RWPE1 (cell line): ENCODE measurements around the gene SRD5A2.

Experiments
- CTCF ChIA-PET: fragments of 350-600 bp; sonication (Branson Sonifier 250); formaldehyde crosslinking; extraction: SDS; loops from one replicate; lab custom pipeline; 2021; lab: Yijun Ruan, JAX
- POLR2A ChIA-PET: fragments of 400-600 bp; formaldehyde crosslinking; extraction: SDS; loops from one replicate; lab custom pipeline; 2020; ENCODE audit warnings: antibody characterized with exemption; ENCODE audit not compliant: low non-redundant PET; lab: Yijun Ruan, JAX
- DNase-seq: peaks from one replicate; pipeline ENCODE4 v3.0.0; 2012; ENCODE audit warnings: low spot score
- H3K27ac ChIP-seq: fragments of 450-650 bp; 2 replicates; pipeline ENCODE4 v1.5.1; 2017
- TF ChIP-seq, protein P1 (sequence below): fragments of 450-650 bp; conservative IDR thresholded peaks from 2 replicates; pipeline ENCODE4 v1.5.1; 2017; ENCODE audit warnings: low read depth, mild to moderate bottlenecking

The SRD5A2 gene

DNA sequence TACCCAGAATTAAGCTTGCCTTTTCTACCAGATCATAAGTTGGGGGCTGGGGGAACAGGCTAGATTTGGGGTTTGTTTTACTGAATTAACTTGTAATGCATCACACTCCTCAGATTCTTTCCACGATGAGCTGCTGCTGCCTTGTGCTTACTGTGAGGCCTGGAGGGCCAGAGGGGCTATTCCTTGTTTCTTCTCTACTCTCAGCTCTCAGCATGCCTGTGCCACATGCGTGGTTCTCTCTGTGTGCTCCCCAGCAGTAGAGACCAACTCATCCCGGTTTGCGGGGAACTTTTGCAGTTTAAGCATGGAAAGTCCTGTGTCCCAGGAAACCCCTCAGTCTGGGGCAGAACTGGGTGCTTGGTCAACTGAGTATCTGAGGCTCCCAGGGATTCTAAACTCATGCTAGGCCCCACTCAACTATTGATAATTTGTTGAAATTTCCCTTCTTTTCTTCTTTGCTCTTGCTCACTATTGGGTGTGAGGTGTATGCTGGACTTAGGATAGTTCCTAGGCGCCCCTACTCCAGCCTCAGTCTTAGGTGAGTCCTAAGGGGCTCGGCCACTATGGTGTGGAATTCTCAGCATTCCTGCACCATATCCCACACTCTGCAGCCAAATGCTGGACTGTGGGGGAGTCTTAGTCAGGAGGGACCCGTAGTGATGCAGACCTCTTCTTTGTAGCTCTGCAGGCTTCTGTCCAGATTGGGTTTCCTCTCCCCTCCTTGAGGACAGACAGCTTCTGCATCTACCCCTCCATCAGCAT is 63.1 kb downstream of the SRD5A2 start:
- CTCF ChIA-PET, result no interaction called here
- POLR2A ChIA-PET, result no interaction called here
- no peak for DNase-seq
- TF ChIP-seq, protein P1, sequence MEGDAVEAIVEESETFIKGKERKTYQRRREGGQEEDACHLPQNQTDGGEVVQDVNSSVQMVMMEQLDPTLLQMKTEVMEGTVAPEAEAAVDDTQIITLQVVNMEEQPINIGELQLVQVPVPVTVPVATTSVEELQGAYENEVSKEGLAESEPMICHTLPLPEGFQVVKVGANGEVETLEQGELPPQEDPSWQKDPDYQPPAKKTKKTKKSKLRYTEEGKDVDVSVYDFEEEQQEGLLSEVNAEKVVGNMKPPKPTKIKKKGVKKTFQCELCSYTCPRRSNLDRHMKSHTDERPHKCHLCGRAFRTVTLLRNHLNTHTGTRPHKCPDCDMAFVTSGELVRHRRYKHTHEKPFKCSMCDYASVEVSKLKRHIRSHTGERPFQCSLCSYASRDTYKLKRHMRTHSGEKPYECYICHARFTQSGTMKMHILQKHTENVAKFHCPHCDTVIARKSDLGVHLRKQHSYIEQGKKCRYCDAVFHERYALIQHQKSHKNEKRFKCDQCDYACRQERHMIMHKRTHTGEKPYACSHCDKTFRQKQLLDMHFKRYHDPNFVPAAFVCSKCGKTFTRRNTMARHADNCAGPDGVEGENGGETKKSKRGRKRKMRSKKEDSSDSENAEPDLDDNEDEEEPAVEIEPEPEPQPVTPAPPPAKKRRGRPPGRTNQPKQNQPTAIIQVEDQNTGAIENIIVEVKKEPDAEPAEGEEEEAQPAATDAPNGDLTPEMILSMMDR, result no peak
- H3K27ac ChIP-seq, result no peak overlapping the region

DNA sequence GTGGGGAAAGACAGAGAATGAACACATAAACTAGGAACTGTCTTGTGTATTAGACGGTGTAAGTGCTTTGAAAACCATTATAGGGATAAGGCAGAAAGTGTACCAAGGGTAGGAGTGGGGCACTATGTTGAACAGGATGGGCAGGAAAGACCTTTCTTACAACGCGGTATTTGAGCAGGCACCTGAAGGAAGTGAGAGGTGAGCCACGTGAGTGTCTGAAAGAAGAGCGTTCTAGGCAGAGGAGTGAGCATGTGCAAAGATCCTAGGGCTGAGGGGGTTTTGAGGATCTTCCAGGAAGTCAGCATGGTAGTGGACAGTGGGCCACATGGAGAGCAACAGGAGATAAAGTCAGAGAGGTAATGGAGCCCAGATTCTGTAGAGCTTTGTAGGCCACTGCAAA is 65.2 kb downstream of the SRD5A2 start:
- POLR2A ChIA-PET, result no interaction called here
- no peak overlapping the region for H3K27ac ChIP-seq
- TF ChIP-seq, protein P1, result no peak
- CTCF ChIA-PET, result no interaction called here
- DNase-seq, result no peak

DNA sequence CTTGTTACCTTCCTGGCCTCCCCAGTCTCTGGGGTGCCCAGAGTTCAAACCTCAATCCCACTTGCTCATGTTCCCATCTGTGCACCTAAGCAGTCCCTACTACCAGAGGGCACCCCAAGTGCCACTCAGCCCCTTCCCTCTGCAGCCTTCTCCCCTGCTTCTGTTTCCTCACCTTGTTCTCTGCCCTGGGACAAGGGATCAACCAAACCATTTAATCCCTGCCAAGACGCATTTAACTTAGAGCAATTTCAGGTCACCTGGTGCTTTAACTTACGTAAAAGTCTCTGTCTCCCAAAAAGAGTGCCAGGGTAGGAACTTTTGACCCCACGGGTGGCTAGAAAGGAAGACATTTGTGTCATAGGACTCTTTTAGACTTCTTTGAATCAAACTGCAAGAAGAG is 67.2 kb downstream of the SRD5A2 start:
- TF ChIP-seq, protein P1, result no peak
- ChIA-PET CTCF (interaction anchor here (0.8 kb wide), 1 partner anchor 10 kb away, joined by 3 read pairs; no protein-coding TSS in a partner anchor), POLR2A (no interaction called here)
- no peak for DNase-seq
- no peak overlapping the region for H3K27ac ChIP-seq

DNA sequence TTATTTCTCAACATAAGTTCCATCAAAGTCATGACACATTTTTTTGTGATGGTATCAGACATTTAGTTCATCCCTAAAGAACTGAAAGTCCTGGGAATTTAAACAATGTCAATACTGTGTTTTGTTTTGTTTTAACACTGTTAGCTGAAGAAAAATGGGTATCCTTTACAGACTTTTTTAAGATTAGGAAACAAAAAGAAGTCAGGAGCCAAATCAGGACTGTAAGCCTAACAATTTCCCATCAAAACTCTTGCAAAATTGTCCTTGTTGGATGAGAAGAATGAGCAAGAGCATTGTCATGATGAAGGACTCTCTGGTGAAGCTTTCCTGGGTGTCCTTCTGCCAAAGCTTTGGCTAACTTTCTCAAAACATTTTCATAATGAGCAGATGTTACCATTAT is 69.4 kb downstream of the SRD5A2 start:
- H3K27ac ChIP-seq, result no peak overlapping the region
- no peak for DNase-seq
- TF ChIP-seq, protein P1, result no peak
- ChIA-PET POLR2A (no interaction called here), CTCF (interaction anchor here (0.6 to 0.7 kb wide), 2 partner anchors 7 to 349 kb away, joined by 3 to 4 read pairs; no protein-coding TSS in a partner anchor)

DNA sequence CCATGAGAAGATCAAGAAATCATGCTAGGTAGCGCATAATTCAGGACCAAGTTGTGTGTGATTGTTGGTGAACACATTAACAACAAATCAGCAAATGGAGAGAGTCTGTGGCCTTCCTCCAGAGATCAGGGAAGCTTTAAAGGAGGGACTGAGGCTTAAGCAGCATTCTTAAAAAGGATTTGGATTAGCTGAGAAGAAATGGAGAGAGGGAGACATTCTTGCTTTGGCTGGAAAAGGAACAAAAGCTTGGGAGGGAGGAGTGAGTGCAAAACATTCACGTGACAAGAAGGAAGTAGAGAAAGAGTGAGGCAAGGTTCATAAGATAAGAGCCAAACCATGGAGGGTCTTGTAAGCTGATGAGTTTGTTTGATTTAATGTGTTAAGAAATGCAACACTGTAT is 75.6 kb downstream of the SRD5A2 start:
- DNase-seq, result no peak
- POLR2A ChIA-PET, result no interaction called here
- CTCF ChIA-PET, result interaction anchor here (0.7 kb wide), 1 partner anchor 521 kb away, joined by 3 read pairs; no protein-coding TSS in a partner anchor
- TF ChIP-seq, protein P1, result no peak
- no peak overlapping the region for H3K27ac ChIP-seq

DNA sequence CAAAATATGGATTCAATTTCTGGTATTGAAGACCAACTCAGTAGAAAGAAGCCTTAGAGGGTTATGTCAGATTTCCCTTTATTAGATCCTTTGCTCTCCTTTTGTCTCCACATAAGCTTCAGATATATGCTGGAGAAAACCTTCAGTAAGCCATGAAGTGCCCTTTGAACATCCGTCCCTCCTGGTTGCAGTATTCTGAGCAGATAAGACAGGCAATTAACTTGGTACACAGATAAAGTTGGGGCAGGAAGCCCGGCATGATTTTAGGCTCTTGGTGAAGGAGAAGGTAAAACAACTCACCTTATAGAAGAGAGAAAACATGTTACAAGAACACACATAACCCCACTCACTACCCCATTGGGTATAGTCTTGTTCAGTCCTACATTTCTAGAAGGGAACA is 76.4 kb downstream of the SRD5A2 start:
- TF ChIP-seq, protein P1, result no peak
- POLR2A ChIA-PET, result no interaction called here
- CTCF ChIA-PET, result interaction anchor here (0.6 kb wide), 1 partner anchor 7 kb away, joined by 3 read pairs; no protein-coding TSS in a partner anchor
- no peak for DNase-seq
- H3K27ac ChIP-seq, result no peak overlapping the region
